T-helper 1 cell treated with Interleukin-12 subunit alpha and Interleukin-12 subunit beta and Interleukin-4 antibody, amounts not matched to agents 30 ng/mL and 1 ng/mL, for 36 hours (primary cell): ENCODE results near the gene IL13RA1. TPM values are rescaled to one million over a fixed set of nuclear protein-coding genes. Genes with fewer than 3 reads are reported as not detected.
"Not testable (repeated sequence)": the region's sequence is repeated elsewhere in the genome, so short reads cannot be mapped to it uniquely, and the experiment has no call there.

Experiments used
- intact Hi-C: fragments of 100-400 bp; cut with micrococcal nuclease; formaldehyde crosslinking; loops from one replicate; pipeline ENCODE4 v1.15.1; 2024
- total RNA-seq: library from RNA; stranded (reverse); gene quantifications from 2 replicates; pipeline ENCODE4 v1.2.3, GENCODE V29; 2022

The IL13RA1 gene
- total RNA-seq, 1 donor from 2014 or later: 0.32 TPM

- intact Hi-C loops: loop anchor here (1.0 kb wide), 1 partner anchor 43 kb away; no protein-coding TSS in a partner anchor
These were observed 1.7 kb downstream of the IL13RA1 start for GRCh38 chrX:118729042-118729652.

- intact Hi-C loops: no loop called here
These were observed 3.3 kb downstream of the IL13RA1 start for GRCh38 chrX:118730500-118731247.

GRCh38 chrX:118732551-118732950 is 5.1 kb downstream of the IL13RA1 start:
- intact Hi-C loops: not testable (repeated sequence)

GRCh38 chrX:118734909-118735308 is 7.5 kb downstream of the IL13RA1 start:
- intact Hi-C loops: no loop called here

GRCh38 chrX:118736394-118737010 is 9.1 kb downstream of the IL13RA1 start:
- intact Hi-C loops: no loop called here

- intact Hi-C loops: no loop called here
These were observed 12.2 kb downstream of the IL13RA1 start for GRCh38 chrX:118739577-118739976.

GRCh38 chrX:118740276-118740889 is 13.0 kb downstream of the IL13RA1 start:
- intact Hi-C loops: no loop called here

- intact Hi-C loops: no loop called here
These were observed 14.8 kb downstream of the IL13RA1 start for GRCh38 chrX:118742176-118742575.

- intact Hi-C loops: no loop called here
These were observed 18.2 kb downstream of the IL13RA1 start for GRCh38 chrX:118745570-118745969.

- intact Hi-C loops: no loop called here
These were observed 24.8 kb downstream of the IL13RA1 start for GRCh38 chrX:118751950-118752783.

GRCh38 chrX:118755633-118756032 is 28.2 kb downstream of the IL13RA1 start:
- intact Hi-C loops: no loop called here

- intact Hi-C loops: no loop called here
These were observed 28.7 kb downstream of the IL13RA1 start for GRCh38 chrX:118756101-118756500.

- intact Hi-C loops: no loop called here
These were observed 31.1 kb downstream of the IL13RA1 start for GRCh38 chrX:118758511-118758910.

- intact Hi-C loops: no loop called here
These were observed 32.6 kb downstream of the IL13RA1 start for GRCh38 chrX:118760025-118760424.

GRCh38 chrX:118761939-118762707 is 34.7 kb downstream of the IL13RA1 start:
- intact Hi-C loops: loop anchor here (1.0 kb wide), 1 partner anchor 45 kb away; no protein-coding TSS in a partner anchor

- intact Hi-C loops: no loop called here
These were observed 36.1 kb downstream of the IL13RA1 start for GRCh38 chrX:118763489-118763888.

- intact Hi-C loops: no loop called here
These were observed 36.7 kb downstream of the IL13RA1 start for GRCh38 chrX:118764122-118764521.

- intact Hi-C loops: no loop called here
These were observed 42.8 kb downstream of the IL13RA1 start for GRCh38 chrX:118770133-118770760.

- intact Hi-C loops: loop anchor here (1.0 kb wide), 1 partner anchor 43 kb away; no protein-coding TSS in a partner anchor
These were observed 44.6 kb downstream of the IL13RA1 start for GRCh38 chrX:118772051-118772450.

- intact Hi-C loops: no loop called here
These were observed 46.4 kb downstream of the IL13RA1 start for GRCh38 chrX:118773782-118774181.
